ENCODE results near the gene TLCD1.

GRCh38 chr17:28705728-28706334, 20.2 kb downstream of the TLCD1 start:
- TF ChIP-seq POLR2AphosphoS5 (IDR thresholded peaks at IDR 0.05; ENCODE audit: low read depth, low read length) = no peak
- no peak for TF ChIP-seq REST (IDR thresholded peaks at IDR 0.05; ENCODE audit: insufficient read depth in 1 of 2, low read depth in 2 of 2, low read length in 2 of 2)
- TF ChIP-seq SIN3A (IDR thresholded peaks at IDR 0.05; ENCODE audit: borderline replicate concordance, insufficient read depth, low read length) = no peak
